B cell (primary cell): Measurements from ENCODE around the gene SLAMF9. TPM values are rescaled to one million over a fixed set of nuclear protein-coding genes. Genes with fewer than 3 reads are reported as not detected.

ENCODE experiments used
- ATAC-seq: fragments of 200-7000 bp; cut with Tn5 transposase; one replicate; pipeline ENCODE4 v1.10.0; 2021; ENCODE audit warnings: low read depth, mild to moderate bottlenecking, moderate number of reproducible peaks, moderate library complexity
- CTCF ChIA-PET: fragments of 350-600 bp; sonication (Branson Sonifier 250); formaldehyde crosslinking; loops from one replicate; lab custom pipeline; 2021; ENCODE audit warnings: antibody characterized with exemption, inconsistent platforms; lab: Charles Lee
- POLR2A ChIA-PET: fragments of 350-600 bp; sonication (Branson Sonifier 250); formaldehyde crosslinking; loops from one replicate; lab custom pipeline; 2021; ENCODE audit warnings: antibody characterized with exemption; lab: Charles Lee
- DNase-seq: peaks from one replicate; pipeline ENCODE4 v3.0.0; 2013
- H2AFZ ChIP-seq: 2 replicates; pipeline ENCODE4 v1.6.1; 2012; ENCODE audit warnings: mild to moderate bottlenecking, low read depth, low read length; ENCODE audit not compliant: insufficient read depth, poor library complexity, severe bottlenecking
- H3K27ac ChIP-seq, 2 donors: 1 replicate in 1 of 2; 2 replicates in 1 of 2; pipeline ENCODE4 v1.5.1; 2012 to 2013; ENCODE audit warnings: low read length in 2 of 2, mild to moderate bottlenecking in 2 of 2, moderate library complexity in 1 of 2
- H3K27me3 ChIP-seq, 4 experiments: fragments of 200-600 bp in 1 of 4; sonication (generic) in 1 of 4; replicated peaks in 1 of 4; 1 replicate in 2 of 4; 2 replicates in 2 of 4; pipeline versions ENCODE4 v1.6.1 to v1.7.0; 2013 to 2016; ENCODE audit warnings: low read length in 3 of 4, mild to moderate bottlenecking in 2 of 4, mixed read lengths in 1 of 4, moderate library complexity in 1 of 4; ENCODE audit not compliant: insufficient read depth in 4 of 4, control insufficient read depth in 3 of 4; ENCODE audit errors: control extremely low read depth in 1 of 4
- H3K36me3 ChIP-seq, 2 experiments: replicated peaks in 1 of 2; 1 replicate in 1 of 2; 2 replicates in 1 of 2; pipeline versions ENCODE4 v1.6.1 to v1.7.1; 2013; ENCODE audit warnings: low read length in 1 of 2; ENCODE audit not compliant: insufficient read depth in 2 of 2, control insufficient read depth in 1 of 2; ENCODE audit errors: control extremely low read depth in 1 of 2, extremely low read depth in 1 of 2
- H3K4me1 ChIP-seq, 2 donors: fragments of 200-600 bp in 1 of 2; sonication (generic) in 1 of 2; 1 replicate in 1 of 2; 2 replicates in 1 of 2; pipeline versions ENCODE4 v1.5.1 to v1.6.1; 2013 to 2017; ENCODE audit warnings: low read length in 2 of 2; ENCODE audit not compliant: control insufficient read depth in 2 of 2, insufficient read depth in 2 of 2
- H3K4me2 ChIP-seq: replicated peaks from 2 replicates; pipeline ENCODE3; 2012; ENCODE audit warnings: mild to moderate bottlenecking, low read depth, low read length; ENCODE audit not compliant: poor library complexity, severe bottlenecking
- H3K4me3 ChIP-seq, 5 experiments: fragments of 200-600 bp in 1 of 5; sonication (generic) in 1 of 5; 1 replicate in 3 of 5; 2 replicates in 2 of 5; pipeline versions ENCODE4 v1.5.1 to v1.7.0; 2011 to 2016; ENCODE audit warnings: low read length in 4 of 5, mild to moderate bottlenecking in 4 of 5, low read depth in 2 of 5, control low read depth in 1 of 5, moderate library complexity in 1 of 5; ENCODE audit not compliant: insufficient read depth in 1 of 5; ENCODE audit errors: control extremely low read depth in 1 of 5, extremely low read depth in 1 of 5
- H3K79me2 ChIP-seq: fragments of 200-600 bp; sonication (generic); one replicate; pipeline ENCODE4 v1.6.0; 2016; ENCODE audit warnings: low read length; ENCODE audit not compliant: control insufficient read depth, insufficient read depth
- H3K9ac ChIP-seq: fragments of 200-600 bp; sonication (generic); 2 replicates; pipeline ENCODE4 v1.6.1; 2017; ENCODE audit warnings: mild to moderate bottlenecking, low read length, moderate library complexity
- H3K9me3 ChIP-seq, 3 donors: one replicate each; pipeline versions ENCODE4 v1.6.1 to v1.7.1; 2013; ENCODE audit warnings: low read length in 2 of 3; ENCODE audit not compliant: control insufficient read depth in 2 of 3, insufficient read depth in 1 of 3; ENCODE audit errors: control extremely low read depth in 1 of 3
- H4K20me1 ChIP-seq: 2 replicates; pipeline ENCODE4 v1.6.0; 2012; ENCODE audit warnings: mild to moderate bottlenecking, low read length; ENCODE audit not compliant: insufficient read depth, control insufficient read depth, poor library complexity, severe bottlenecking
- H3K27ac Mint-ChIP-seq: one replicate; pipeline ENCODE4 v1.8.0; 2021; ENCODE audit warnings: mixed read lengths
- H3K27me3 Mint-ChIP-seq: one replicate; pipeline ENCODE4 v1.8.0; 2021; ENCODE audit warnings: mixed read lengths
- H3K4me1 Mint-ChIP-seq: one replicate; pipeline ENCODE4 v1.8.0; 2021; ENCODE audit warnings: mixed read lengths
- H3K4me3 Mint-ChIP-seq: one replicate; pipeline ENCODE4 v1.8.0; 2021; ENCODE audit warnings: mixed read lengths
- H3K9me3 Mint-ChIP-seq: one replicate; pipeline ENCODE4 v1.8.0; 2022; ENCODE audit warnings: mixed read lengths; ENCODE audit not compliant: insufficient read depth
- EZH2 ChIP-seq: IDR thresholded peaks from 2 replicates; pipeline ENCODE4 v1.6.1; 2012; ENCODE audit warnings: borderline replicate concordance, low read depth, mild to moderate bottlenecking, moderate library complexity, low read length; ENCODE audit not compliant: insufficient read depth, poor library complexity, severe bottlenecking
- WGBS: methylation state at CpG from one replicate; pipeline ENCODE4 v1.1.5; 2013; ENCODE audit warnings: missing lambda C conversion rate; ENCODE audit not compliant: insufficient coverage; 5-methylcytosine and 5-hydroxymethylcytosine counted together
- intact Hi-C: fragments of 100-400 bp; cut with micrococcal nuclease; formaldehyde crosslinking; loops from one replicate; pipeline ENCODE4 v1.10.0; 2022
- polyA plus RNA-seq: library from polyadenylated mRNA; depleted of rRNA; stranded (reverse); fragments of >200 nt; gene quantifications from 2 replicates; pipeline ENCODE4 v1.2.3, GENCODE V29; 2012
- total RNA-seq, 2 donors: library from RNA; stranded (reverse); fragments of 120-200 nt in 1 of 2; gene quantifications; 1 replicate in 1 of 2; 2 replicates in 1 of 2; pipeline versions ENCODE4 v1.2.3 to v1.2.4, GENCODE V29; 2013 to 2022
- TF ChIP-seq, protein P1 (sequence below): fragments of 200-600 bp; IDR thresholded peaks from one replicate; pipeline ENCODE4 v1.8.0; 2022; ENCODE audit warnings: antibody characterized with exemption, mild to moderate bottlenecking

SLAMF9 gene
- total and polyA plus RNA-seq, 2 donors (not counting 1 experiment from before 2014, with no cell fraction given) = not detected

DNA sequence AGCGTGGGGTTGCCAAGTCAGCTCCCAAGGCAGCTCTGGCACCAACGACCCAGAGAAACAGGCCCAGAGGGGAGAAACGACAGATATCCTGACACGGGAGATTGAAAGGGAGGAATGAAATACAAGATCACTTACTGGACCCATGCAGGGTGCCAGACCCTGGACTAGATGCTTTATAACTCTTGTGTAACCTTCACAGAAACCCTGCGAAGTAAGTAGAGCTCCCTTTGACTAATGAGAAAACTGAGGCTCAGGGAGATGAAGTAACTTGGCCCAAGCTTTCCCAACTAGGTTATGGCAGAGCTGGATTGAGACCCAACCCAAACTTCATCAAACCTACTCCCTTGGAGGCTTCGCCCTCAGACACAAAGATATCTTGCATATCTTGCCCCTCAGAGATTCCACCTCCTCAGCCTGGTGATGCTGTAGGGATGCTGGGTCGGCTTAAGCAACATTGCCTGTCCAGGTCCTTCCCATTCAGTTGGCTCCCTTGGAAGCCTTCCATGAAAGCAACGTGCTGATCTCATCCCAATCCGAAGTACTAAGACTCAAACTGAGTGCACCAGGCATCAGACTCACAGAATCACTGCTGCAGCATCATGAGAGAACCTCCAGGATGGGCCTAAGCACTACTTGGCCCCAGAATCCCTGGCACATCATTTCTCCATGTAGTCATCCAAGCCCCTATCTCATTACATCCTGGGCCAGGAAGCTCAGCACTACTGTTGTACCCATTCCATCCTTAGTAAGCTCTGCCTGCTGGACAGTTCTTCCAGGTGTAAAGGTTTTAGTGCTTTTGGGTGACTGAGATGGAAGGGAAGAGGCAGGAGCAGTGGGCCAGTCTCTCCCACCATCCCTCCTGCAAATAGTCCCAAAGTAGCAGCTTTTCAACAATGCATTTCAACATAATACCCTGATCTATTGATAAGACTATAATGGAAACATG, 7.5 kb downstream of the SLAMF9 start:
- peaks cover 46% of the 10 kb centered on the region for H3K27me3 Mint-ChIP-seq
- Histone ChIP-seq H3K9ac (no peak overlapping the region), H4K20me1 (no peaks in the 10 kb centered on the region), H3K9me3 (no peaks in the 10 kb centered on the region), H3K27ac (no peak overlapping the region), H3K36me3 (no peaks in the 10 kb centered on the region), H3K79me2 (no peaks in the 10 kb centered on the region), H3K4me2 (peak overlapping the region; percentile 91), H3K4me3 (peak overlapping the region in 1 of 5 experiments; percentile 46), H3K4me1 (peaks cover 15 to 18% of the 10 kb centered on the region in 2 donors), H3K27me3 (peaks cover 0 to 34% (median 19%) of the 10 kb centered on the region in 4 experiments), H2AFZ (peak overlapping the region; percentile 55)
- H3K4me3 Mint-ChIP-seq = peak overlapping the region; percentile 60
- intact Hi-C loops = no loop called here
- no peak overlapping the region for H3K27ac Mint-ChIP-seq
- DNase-seq (no peak), ATAC-seq (no peak)
- TF ChIP-seq, protein P1, sequence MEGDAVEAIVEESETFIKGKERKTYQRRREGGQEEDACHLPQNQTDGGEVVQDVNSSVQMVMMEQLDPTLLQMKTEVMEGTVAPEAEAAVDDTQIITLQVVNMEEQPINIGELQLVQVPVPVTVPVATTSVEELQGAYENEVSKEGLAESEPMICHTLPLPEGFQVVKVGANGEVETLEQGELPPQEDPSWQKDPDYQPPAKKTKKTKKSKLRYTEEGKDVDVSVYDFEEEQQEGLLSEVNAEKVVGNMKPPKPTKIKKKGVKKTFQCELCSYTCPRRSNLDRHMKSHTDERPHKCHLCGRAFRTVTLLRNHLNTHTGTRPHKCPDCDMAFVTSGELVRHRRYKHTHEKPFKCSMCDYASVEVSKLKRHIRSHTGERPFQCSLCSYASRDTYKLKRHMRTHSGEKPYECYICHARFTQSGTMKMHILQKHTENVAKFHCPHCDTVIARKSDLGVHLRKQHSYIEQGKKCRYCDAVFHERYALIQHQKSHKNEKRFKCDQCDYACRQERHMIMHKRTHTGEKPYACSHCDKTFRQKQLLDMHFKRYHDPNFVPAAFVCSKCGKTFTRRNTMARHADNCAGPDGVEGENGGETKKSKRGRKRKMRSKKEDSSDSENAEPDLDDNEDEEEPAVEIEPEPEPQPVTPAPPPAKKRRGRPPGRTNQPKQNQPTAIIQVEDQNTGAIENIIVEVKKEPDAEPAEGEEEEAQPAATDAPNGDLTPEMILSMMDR = no peak
- TF ChIP-seq EZH2 = no peak
- peaks cover 15% of the 10 kb centered on the region for H3K4me1 Mint-ChIP-seq
- H3K9me3 Mint-ChIP-seq = no peaks in the 10 kb centered on the region
- ChIA-PET CTCF (interaction anchor here (0.7 to 4.5 kb wide), 14 partner anchors 11 to 147 kb away, joined by 3 to 34 read pairs (median 4); partner anchors contain the start of genes FCRL6 and TAGLN2), POLR2A (interaction anchor here (0.9 to 1.1 kb wide), 3 partner anchors 9 to 25 kb away, joined by 3 read pairs; partner anchors contain the start of gene TAGLN2)
- WGBS = 59% methylated on average over 5 of the region's 9 CpGs
